GM12864 (cell line): Measurements from ENCODE around the gene RAB34.

Experiments
- DNase-seq: peaks from one replicate; pipeline ENCODE4 v3.0.0-alpha.2; 2011; ENCODE audit warnings: low read depth
- H3K4me3 ChIP-seq: 2 replicates; pipeline ENCODE4 v1.5.1; 2011; ENCODE audit warnings: mild to moderate bottlenecking, low read depth, low read length, control low read depth
- TF ChIP-seq, protein P1 (sequence below): IDR thresholded peaks from 2 replicates; pipeline ENCODE4 v1.5.1; 2011; ENCODE audit warnings: low read depth, mild to moderate bottlenecking, moderate library complexity, low read length, control low read depth, inconsistent platforms; ENCODE audit errors: missing control alignments

The RAB34 gene

DNA sequence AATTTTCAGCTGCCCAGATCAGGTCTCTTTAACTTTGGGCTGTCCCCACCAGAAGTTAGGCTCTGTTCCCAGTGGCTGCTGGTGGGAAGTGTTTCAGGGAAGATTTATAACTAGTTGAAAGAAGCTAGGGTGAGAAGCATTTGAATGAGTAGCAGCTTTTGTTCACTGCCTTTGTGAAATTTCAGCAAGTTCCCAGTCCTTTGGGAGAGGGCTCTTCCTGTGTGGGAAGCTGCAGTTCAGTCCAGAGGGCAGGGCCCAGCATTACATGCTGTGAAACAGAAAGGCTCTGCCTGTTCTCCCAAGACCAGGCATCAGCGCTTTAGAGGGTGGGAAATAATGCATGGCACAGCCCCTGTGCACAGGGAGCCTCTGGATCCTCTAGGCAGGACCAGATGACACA is 23.8 kb downstream of the RAB34 start:
- no peak overlapping the region for H3K4me3 ChIP-seq
- TF ChIP-seq, protein P1, sequence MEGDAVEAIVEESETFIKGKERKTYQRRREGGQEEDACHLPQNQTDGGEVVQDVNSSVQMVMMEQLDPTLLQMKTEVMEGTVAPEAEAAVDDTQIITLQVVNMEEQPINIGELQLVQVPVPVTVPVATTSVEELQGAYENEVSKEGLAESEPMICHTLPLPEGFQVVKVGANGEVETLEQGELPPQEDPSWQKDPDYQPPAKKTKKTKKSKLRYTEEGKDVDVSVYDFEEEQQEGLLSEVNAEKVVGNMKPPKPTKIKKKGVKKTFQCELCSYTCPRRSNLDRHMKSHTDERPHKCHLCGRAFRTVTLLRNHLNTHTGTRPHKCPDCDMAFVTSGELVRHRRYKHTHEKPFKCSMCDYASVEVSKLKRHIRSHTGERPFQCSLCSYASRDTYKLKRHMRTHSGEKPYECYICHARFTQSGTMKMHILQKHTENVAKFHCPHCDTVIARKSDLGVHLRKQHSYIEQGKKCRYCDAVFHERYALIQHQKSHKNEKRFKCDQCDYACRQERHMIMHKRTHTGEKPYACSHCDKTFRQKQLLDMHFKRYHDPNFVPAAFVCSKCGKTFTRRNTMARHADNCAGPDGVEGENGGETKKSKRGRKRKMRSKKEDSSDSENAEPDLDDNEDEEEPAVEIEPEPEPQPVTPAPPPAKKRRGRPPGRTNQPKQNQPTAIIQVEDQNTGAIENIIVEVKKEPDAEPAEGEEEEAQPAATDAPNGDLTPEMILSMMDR, result no peak
- DNase-seq, result no peak

DNA sequence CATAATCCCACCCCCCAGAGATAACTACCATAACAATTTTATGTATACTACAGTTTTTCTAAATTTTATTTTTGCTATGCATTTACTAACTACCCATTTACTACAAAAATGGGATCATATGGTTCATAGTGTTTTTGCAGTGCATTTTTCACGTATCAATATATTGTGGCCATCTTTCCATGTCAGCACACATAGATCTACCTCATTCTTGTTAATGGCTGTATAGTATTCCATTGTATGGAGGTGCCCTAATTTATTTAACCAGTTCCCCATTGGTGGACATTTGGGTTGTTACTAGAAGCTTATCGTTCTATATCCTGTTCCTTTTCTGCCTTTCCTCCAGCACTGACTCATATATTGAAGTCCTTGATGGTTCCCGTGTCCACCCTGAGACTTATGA is 28.7 kb downstream of the RAB34 start:
- H3K4me3 ChIP-seq, result no peak overlapping the region
- TF ChIP-seq, protein P1, result no peak
- DNase-seq, result no peak

DNA sequence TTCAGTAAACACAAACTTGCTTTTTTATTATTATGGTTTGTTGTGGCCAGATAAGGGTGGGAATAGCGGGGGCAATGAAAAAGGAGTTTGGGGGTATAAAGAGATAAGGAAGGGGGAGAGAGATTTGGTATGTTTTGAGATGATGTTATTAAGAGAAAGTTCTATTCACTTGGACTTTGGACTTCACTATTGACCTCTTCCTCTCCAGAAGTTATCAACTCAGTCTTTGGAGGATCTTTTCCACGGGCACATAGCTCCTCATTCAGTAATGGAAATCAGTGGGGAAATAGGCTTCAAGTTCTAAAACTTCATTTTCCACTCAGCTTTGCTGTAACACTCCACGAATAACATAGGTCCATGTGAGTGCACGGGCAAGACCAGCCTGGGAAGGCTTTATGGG is 29.2 kb downstream of the RAB34 start:
- DNase-seq, result no peak
- H3K4me3 ChIP-seq, result no peak overlapping the region
- TF ChIP-seq, protein P1, result no peak

DNA sequence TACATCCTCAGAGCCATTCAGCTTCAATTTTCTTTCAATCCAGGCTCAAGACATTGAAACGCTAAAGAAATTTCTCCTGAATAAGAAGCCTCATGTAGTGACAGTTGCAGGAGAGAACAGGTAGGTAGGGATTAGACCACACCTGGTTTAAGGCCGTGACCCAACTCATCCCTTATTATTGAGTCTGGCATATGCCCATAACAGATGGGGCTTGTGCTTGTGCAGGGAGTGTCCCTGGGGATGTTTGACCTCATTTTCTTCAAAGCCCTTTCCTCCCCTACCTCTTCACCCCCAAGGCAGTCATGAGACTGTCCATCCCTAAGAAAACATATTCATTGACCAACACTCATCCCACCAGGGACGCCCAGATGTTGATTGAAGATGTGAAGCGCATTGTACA is 31.4 kb downstream of the RAB34 start:
- TF ChIP-seq, protein P1, result no peak
- DNase-seq, result no peak
- H3K4me3 ChIP-seq, result no peak overlapping the region

DNA sequence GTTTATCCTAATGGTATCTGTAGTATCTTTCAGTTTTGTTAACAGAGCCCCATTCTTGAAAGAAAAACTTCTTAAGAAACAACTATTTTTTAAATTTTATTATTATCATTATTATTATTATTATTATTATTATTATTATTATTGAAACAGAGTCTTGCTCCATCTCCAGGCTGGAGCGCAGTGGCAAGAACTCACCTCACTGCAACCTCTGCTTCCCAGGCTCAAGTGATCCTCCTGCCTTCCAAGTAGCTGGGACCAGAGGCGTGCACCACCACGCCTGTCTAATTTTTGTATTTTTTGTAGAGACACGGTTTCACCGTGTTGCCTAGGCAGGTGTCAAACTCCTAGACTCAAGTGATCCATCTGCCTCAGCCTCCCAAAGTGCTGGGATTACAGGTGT is 32.3 kb downstream of the RAB34 start:
- TF ChIP-seq, protein P1, result no peak
- no peak overlapping the region for H3K4me3 ChIP-seq
- DNase-seq, result no peak

DNA sequence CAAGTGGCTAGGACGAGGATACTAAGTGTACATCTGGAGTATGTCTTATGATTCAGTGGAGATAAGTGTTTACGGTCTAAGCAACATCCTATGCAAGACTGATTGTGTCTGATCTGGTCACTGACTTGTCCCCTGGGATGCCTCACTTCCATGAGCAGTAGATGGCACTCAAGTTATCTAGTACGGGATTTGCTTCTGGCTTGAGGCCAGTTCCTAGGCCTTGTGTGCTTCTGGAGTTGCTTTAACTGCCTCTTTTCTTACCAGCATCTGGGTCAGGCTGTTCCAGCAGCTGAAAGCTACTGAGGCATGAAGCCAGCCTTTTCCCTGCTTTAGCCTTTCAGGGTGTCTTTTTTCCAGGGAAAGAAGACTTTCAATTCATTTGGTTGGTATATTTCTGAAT is 32.7 kb downstream of the RAB34 start:
- DNase-seq, result no peak
- TF ChIP-seq, protein P1, result no peak
- H3K4me3 ChIP-seq, result no peak overlapping the region

DNA sequence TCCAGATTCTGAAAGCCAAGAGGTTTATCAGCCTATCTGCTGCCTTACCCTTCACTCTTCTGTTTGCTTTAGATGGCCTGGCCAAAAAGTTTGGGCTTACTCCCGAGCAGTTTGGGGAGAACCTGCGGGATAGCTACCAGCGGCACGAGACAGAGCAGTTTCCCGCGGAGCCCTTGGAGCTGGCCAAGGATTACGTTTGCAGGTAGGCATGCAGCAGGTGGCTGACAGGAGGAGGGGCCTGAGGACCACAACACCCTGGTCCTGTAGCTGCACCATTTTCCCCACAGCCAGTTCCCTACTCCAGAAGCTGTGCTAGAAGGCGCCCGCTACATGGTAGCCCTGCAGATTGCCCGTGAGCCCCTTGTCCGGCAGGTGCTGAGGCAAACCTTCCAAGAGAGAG is 35.0 kb downstream of the RAB34 start:
- TF ChIP-seq, protein P1, result no peak

More for the DNA sequence above, 35.0 kb downstream of the RAB34 start:
- no peak for DNase-seq
- no peak overlapping the region for H3K4me3 ChIP-seq
